Fibroblast of villous mesenchyme (primary cell): Measurements from ENCODE around the gene SYPL2. TPM values are rescaled to one million over a fixed set of nuclear protein-coding genes. Genes with fewer than 3 reads are reported as not detected.

Experiments
- DNase-seq: peaks from one replicate; pipeline ENCODE4 v3.0.0-alpha.2; 2010; ENCODE audit warnings: low read depth
- H3K4me3 ChIP-seq: 2 replicates; pipeline ENCODE4 v1.5.1; 2011; ENCODE audit warnings: low read depth, mild to moderate bottlenecking, low read length
- CTCF ChIP-seq: IDR thresholded peaks from 2 replicates; pipeline ENCODE4 v1.5.1; 2012; ENCODE audit warnings: low read depth, mild to moderate bottlenecking, low read length; ENCODE audit not compliant: insufficient read depth
- total RNA-seq: library from RNA; depleted of rRNA; stranded (reverse); fragments of >200 nt; gene quantifications from 2 replicates; pipeline ENCODE4 v1.2.3, GENCODE V29; 2012

SYPL2 gene
- total RNA-seq, 1 donor: 10.8 TPM

GRCh38 chr1:109495738-109496137, 29.4 kb downstream of the SYPL2 start:
- no peak overlapping the region for H3K4me3 ChIP-seq
- DNase-seq: no peak
- no peak for TF ChIP-seq CTCF

DNA sequence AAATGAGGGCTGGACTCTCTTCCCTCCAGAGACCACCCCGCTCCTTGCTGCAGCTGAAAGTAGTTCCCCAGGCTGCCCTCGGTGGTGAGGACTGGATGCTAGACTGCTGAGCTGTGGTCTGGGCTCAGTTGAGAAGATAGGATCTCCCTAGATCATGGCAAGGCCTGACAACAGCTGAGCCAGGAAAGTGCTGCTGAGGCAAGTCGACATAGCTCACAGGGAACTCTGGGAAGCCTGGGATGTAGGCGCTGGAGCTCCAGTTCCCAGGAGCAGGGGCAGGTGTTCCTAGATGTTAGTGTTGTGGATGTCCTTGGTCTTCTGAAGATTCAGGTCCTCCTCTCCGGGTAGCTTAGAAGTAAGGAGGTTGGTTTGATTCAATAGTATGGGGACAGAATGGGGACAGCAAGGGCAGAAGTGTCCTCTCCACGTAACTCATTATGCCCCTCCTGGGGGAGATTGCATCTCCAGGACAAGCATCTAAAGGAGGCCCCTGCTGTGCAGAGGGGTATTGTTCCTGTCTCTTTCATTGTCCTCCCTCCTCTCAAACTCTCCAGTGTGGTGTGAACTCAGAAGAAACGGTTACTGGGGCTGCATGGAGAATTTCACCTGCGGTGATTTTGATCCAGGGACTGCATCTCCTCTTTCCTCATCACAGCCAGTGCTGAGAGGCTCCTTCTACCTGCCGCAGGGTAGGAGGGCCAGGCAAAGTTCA, 31.3 kb downstream of the SYPL2 start:
- no peak for DNase-seq
- no peak for TF ChIP-seq CTCF
- no peak overlapping the region for H3K4me3 ChIP-seq

- peak; percentile 53 for TF ChIP-seq CTCF
- DNase-seq: no peak
- H3K4me3 ChIP-seq: no peak overlapping the region
Observed at GRCh38 chr1:109498161-109498801, 31.9 kb downstream of the SYPL2 start.

GRCh38 chr1:109499081-109499480, 32.7 kb downstream of the SYPL2 start:
- no peak for DNase-seq
- no peak overlapping the region for H3K4me3 ChIP-seq
- no peak for TF ChIP-seq CTCF

DNA sequence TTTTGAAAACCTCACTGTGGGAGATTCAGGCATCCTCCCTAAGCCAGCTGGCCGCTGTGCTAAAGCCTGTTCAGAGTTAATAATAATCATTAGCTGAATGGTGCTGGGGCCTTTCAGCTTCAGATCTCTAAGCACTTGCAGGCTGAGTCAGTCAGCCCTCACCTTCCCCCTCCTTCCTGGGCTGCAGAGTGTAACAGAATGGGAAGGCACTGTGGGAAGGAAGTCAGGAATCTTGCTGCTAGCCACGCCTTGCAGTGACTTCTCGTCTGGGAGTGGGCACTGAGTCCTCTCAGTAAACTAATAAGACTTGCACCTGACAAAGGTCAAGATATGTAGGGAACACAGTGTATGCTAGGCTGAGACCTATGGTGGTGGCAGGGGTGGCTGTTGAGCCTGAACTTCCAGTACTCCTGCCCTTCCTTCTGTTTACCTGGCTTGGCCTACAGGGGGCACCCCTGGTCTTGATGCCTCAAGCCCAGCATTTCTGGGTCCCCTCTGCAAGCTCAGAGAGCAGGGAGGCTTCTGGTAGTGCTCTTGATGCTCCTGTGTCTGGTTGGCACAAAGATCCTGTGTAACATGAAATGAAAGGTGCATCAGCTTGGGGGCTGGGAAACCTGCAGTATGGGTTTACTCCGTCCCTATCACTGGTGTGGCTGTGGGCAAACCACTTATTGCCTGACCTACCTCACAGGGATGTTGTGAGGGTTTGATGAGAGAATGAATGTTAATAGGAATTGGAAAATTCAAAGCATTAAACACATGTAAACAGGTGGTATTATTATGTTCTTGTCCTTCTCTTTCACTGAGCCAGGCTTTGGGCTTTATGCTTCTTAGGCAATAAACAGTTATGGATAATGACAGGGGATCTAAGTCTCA, 33.6 kb downstream of the SYPL2 start:
- peak; percentile 57 for TF ChIP-seq CTCF
- no peak for DNase-seq
- no peak overlapping the region for H3K4me3 ChIP-seq

DNA sequence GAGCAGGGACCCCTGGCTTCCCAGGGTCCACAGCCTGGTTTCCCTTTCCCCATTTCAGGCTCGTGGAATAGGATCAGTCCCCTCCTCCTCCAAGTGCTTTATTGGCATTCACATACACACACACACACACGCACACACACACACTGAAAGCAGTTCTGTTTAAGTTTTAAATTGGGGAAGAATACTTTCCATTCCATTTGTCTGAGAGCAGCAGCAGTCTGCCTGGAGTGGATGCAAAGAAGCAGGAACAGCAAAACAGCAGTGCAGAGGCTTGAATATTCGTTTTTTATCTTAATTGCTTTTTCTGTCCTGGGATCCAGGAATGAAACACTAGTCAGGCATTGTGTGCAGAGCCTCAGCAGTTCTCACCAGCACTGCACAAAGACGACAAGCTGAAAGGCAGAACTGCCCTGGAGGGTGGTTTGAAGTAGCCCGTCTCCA, 34.6 kb downstream of the SYPL2 start:
- DNase-seq: peak; percentile 63
- H3K4me3 ChIP-seq: no peak overlapping the region
- no peak for TF ChIP-seq CTCF
